Common myeloid progenitor, CD34-positive (primary cell): ENCODE results near the gene LGR6.
"Not testable (repeated sequence)": the region's sequence is repeated elsewhere in the genome, so short reads cannot be mapped to it uniquely, and the experiment has no call there.

Experiments
- CTCF ChIA-PET: fragments of 350-600 bp; sonication (Branson Sonifier 250); formaldehyde crosslinking; loops from one replicate; lab custom pipeline; 2021; ENCODE audit warnings: antibody characterized with exemption; lab: Charles Lee
- POLR2A ChIA-PET: fragments of 350-600 bp; sonication (Branson Sonifier 250); formaldehyde crosslinking; loops from one replicate; lab custom pipeline; 2021; ENCODE audit warnings: antibody characterized with exemption; lab: Charles Lee
- DNase-seq, 3 donors: peaks; one replicate each; pipeline versions ENCODE4 v3.0.0 to v3.0.0-alpha.2; 2013
- H3K27ac ChIP-seq, 2 experiments: 1 replicate in 1 of 2; 2 replicates in 1 of 2; pipeline ENCODE4 v1.7.0; 2013; ENCODE audit warnings: inconsistent platforms in 2 of 2, low read length in 2 of 2, mild to moderate bottlenecking in 2 of 2, low read depth in 1 of 2, moderate library complexity in 1 of 2; ENCODE audit not compliant: severe bottlenecking in 2 of 2, insufficient read depth in 1 of 2, poor library complexity in 1 of 2
- H3K27me3 ChIP-seq, 5 experiments: replicated peaks in 2 of 5; 1 replicate in 3 of 5; 2 replicates in 2 of 5; pipeline versions ENCODE4 v1.6.1 to v1.7.0; 2013; ENCODE audit warnings: low read length in 4 of 5, mild to moderate bottlenecking in 2 of 5, moderate library complexity in 2 of 5, inconsistent platforms in 1 of 5; ENCODE audit not compliant: insufficient read depth in 5 of 5, control insufficient read depth in 4 of 5
- H3K36me3 ChIP-seq, 4 experiments: 1 replicate in 2 of 4; 2 replicates in 2 of 4; pipeline versions ENCODE4 v1.6.1 to v1.7.0; 2013; ENCODE audit warnings: low read length in 3 of 4, control low read depth in 1 of 4, mild to moderate bottlenecking in 1 of 4; ENCODE audit not compliant: control insufficient read depth in 4 of 4, insufficient read depth in 4 of 4
- H3K4me1 ChIP-seq, 4 experiments: 1 replicate in 3 of 4; 2 replicates in 1 of 4; pipeline versions ENCODE4 v1.6.1 to v1.7.1; 2013; ENCODE audit warnings: low read length in 3 of 4, mild to moderate bottlenecking in 3 of 4, control low read depth in 1 of 4, inconsistent platforms in 1 of 4, moderate library complexity in 1 of 4; ENCODE audit not compliant: control insufficient read depth in 4 of 4, insufficient read depth in 4 of 4; ENCODE audit errors: control extremely low read depth in 1 of 4
- H3K4me3 ChIP-seq, 7 experiments: 1 replicate in 4 of 7; 2 replicates in 3 of 7; pipeline versions ENCODE4 v1.5.1 to v1.7.0; 2013; ENCODE audit warnings: mild to moderate bottlenecking in 7 of 7, low read length in 6 of 7, moderate library complexity in 6 of 7, inconsistent platforms in 2 of 7, low read depth in 2 of 7, control low read depth in 1 of 7; ENCODE audit not compliant: insufficient read depth in 4 of 7, control insufficient read depth in 1 of 7; ENCODE audit errors: extremely low read depth in 1 of 7
- H3K9me3 ChIP-seq, 5 experiments: 1 replicate in 4 of 5; 2 replicates in 1 of 5; pipeline versions ENCODE4 v1.6.1 to v1.7.1; 2013; ENCODE audit warnings: low read length in 4 of 5, mild to moderate bottlenecking in 2 of 5, inconsistent platforms in 1 of 5, low read depth in 1 of 5, moderate library complexity in 1 of 5; ENCODE audit not compliant: control insufficient read depth in 4 of 5, insufficient read depth in 2 of 5; ENCODE audit errors: control extremely low read depth in 1 of 5
- WGBS: methylation state at CpG from one replicate; pipeline ENCODE4 v1.1.5; 2013; ENCODE audit not compliant: insufficient coverage; 5-methylcytosine and 5-hydroxymethylcytosine counted together

The LGR6 gene

GRCh38 chr1:202189918-202190715, 3.5 kb upstream of the LGR6 start:
- H3K4me3 ChIP-seq, result no peak overlapping the region
- WGBS, result 88% methylated on average over 4 of the region's 7 CpGs
- POLR2A ChIA-PET, result interaction anchor here (0.6 kb wide), 1 partner anchor 534 kb away, joined by 4 read pairs; no protein-coding TSS in a partner anchor
- H3K27ac ChIP-seq, result no peak overlapping the region
- no peaks in the 10 kb centered on the region for H3K36me3 ChIP-seq
- peaks cover 0 to 22% (median 12%) of the 10 kb centered on the region in 5 experiments for H3K27me3 ChIP-seq
- H3K9me3 ChIP-seq, result no peaks in the 10 kb centered on the region
- peaks cover 0 to 13% (median 9%) of the 10 kb centered on the region in 4 experiments for H3K4me1 ChIP-seq
- DNase-seq, result no peak
- CTCF ChIA-PET, result interaction anchor here (0.7 to 10.1 kb wide), 23 partner anchors 8 to 536 kb away, joined by 3 to 119 read pairs (median 4); partner anchors contain the start of gene PTPN7

GRCh38 chr1:202191391-202191790, 2.2 kb upstream of the LGR6 start:
- Histone ChIP-seq H3K4me1 (peaks cover 0 to 13% (median 9%) of the 10 kb centered on the region in 4 experiments), H3K27me3 (peaks cover 0 to 33% (median 14%) of the 10 kb centered on the region in 5 experiments)
- H3K36me3 ChIP-seq, H3K9me3 ChIP-seq, POLR2A ChIA-PET, H3K4me3 ChIP-seq, H3K27ac ChIP-seq, DNase-seq: not testable (repeated sequence)
- CTCF ChIA-PET, result interaction anchor here (10.1 kb wide), 1 partner anchor 125 kb away, joined by 119 read pairs; no protein-coding TSS in a partner anchor
- no CpG with 5 or more reads among the region's 33 CpGs for WGBS

GRCh38 chr1:202192770-202193613, 607 bp upstream of the LGR6 start:
- Histone ChIP-seq H3K36me3 (no peaks in the 10 kb centered on the region), H3K9me3 (no peaks in the 10 kb centered on the region), H3K27me3 (peaks cover 0 to 33% (median 14%) of the 10 kb centered on the region in 5 experiments), H3K27ac (no peak overlapping the region), H3K4me1 (peaks cover 0 to 13% (median 9%) of the 10 kb centered on the region in 4 experiments), H3K4me3 (peak overlapping the region in 3 of 7 experiments; percentile 24 to 54 (median 43))
- CTCF ChIA-PET, result interaction anchor here (0.6 to 10.1 kb wide), 37 partner anchors 9 to 526 kb away, joined by 3 to 119 read pairs (median 4); no protein-coding TSS in a partner anchor
- POLR2A ChIA-PET, result interaction anchor here (0.7 kb wide), 1 partner anchor 527 kb away, joined by 3 read pairs; no protein-coding TSS in a partner anchor
- peak; percentile 45 to 57 (median 52) for DNase-seq
- 32% methylated on average over 14 of the region's 18 CpGs for WGBS

- POLR2A ChIA-PET, result no interaction called here
- Histone ChIP-seq H3K27ac (no peak overlapping the region), H3K4me3 (no peak overlapping the region), H3K4me1 (peaks cover 0 to 19% (median 11%) of the 10 kb centered on the region in 4 experiments), H3K9me3 (no peaks in the 10 kb centered on the region), H3K36me3 (no peaks in the 10 kb centered on the region), H3K27me3 (peaks cover 0 to 33% (median 14%) of the 10 kb centered on the region in 5 experiments)
- CTCF ChIA-PET, result interaction anchor here (0.9 to 10.1 kb wide), 8 partner anchors 8 to 525 kb away, joined by 3 to 119 read pairs (median 7); partner anchors contain the start of gene PTPN7
- no peak for DNase-seq
- WGBS, result 64% methylated on average over 9 of the region's 11 CpGs
Measured at GRCh38 chr1:202194328-202194648, 689 bp downstream of the LGR6 start.

GRCh38 chr1:202197653-202198365, 4.2 kb downstream of the LGR6 start:
- Histone ChIP-seq H3K4me1 (peaks cover 0 to 48% (median 20%) of the 10 kb centered on the region in 4 experiments), H3K9me3 (no peaks in the 10 kb centered on the region), H3K27ac (no peak overlapping the region), H3K36me3 (no peaks in the 10 kb centered on the region), H3K4me3 (no peak overlapping the region), H3K27me3 (peaks cover 0 to 33% (median 15%) of the 10 kb centered on the region in 5 experiments)
- WGBS, result 97% methylated on average over 5 of the region's 7 CpGs
- POLR2A ChIA-PET, result interaction anchor here (0.6 kb wide), 1 partner anchor 52 kb away, joined by 3 read pairs; no protein-coding TSS in a partner anchor
- CTCF ChIA-PET, result interaction anchor here (0.6 to 3.2 kb wide), 4 partner anchors 8 to 116 kb away, joined by 3 to 8 read pairs (median 4); no protein-coding TSS in a partner anchor
- no peak for DNase-seq

GRCh38 chr1:202198366-202198724, 4.7 kb downstream of the LGR6 start:
- no peak for DNase-seq
- WGBS, result 100% methylated on average over 1 of the region's 1 CpG
- no peaks in the 10 kb centered on the region for H3K9me3 ChIP-seq
- no peak overlapping the region for H3K4me3 ChIP-seq
- ChIA-PET POLR2A (no interaction called here), CTCF (interaction anchor here (0.6 to 2.1 kb wide), 3 partner anchors 8 to 37 kb away, joined by 3 to 6 read pairs (median 3); no protein-coding TSS in a partner anchor)
- no peak overlapping the region for H3K27ac ChIP-seq
- H3K36me3 ChIP-seq, result no peaks in the 10 kb centered on the region
- H3K27me3 ChIP-seq, result peaks cover 0 to 28% (median 10%) of the 10 kb centered on the region in 5 experiments
- H3K4me1 ChIP-seq, result peaks cover 0 to 49% (median 18%) of the 10 kb centered on the region in 4 experiments
